MM.1S (cell line): ENCODE results near the gene GAS7.

Experiments
- DNase-seq: peaks from one replicate; pipeline ENCODE4 v3.0.0-alpha.2; 2015
- H2AFZ ChIP-seq: fragments of 300-600 bp; sonication (generic); 2 replicates; pipeline ENCODE4 v1.6.0; 2016; ENCODE audit warnings: antibody characterized with exemption, low read length
- H3F3A ChIP-seq: fragments of 300-600 bp; sonication (generic); 2 replicates; pipeline ENCODE4 v1.6.1; 2016; ENCODE audit warnings: mild to moderate bottlenecking, antibody characterized with exemption, low read length, moderate library complexity, mixed read lengths; ENCODE audit not compliant: insufficient read depth
- H3K27ac ChIP-seq: fragments of 300-600 bp; sonication (generic); 2 replicates; pipeline ENCODE4 v1.5.1; 2016; ENCODE audit warnings: mild to moderate bottlenecking, low read length
- H3K27me3 ChIP-seq: fragments of 300-600 bp; sonication (generic); replicated peaks from 2 replicates; pipeline ENCODE4 v1.6.0; 2016; ENCODE audit warnings: low read length; ENCODE audit not compliant: insufficient read depth
- H3K36me3 ChIP-seq: fragments of 300-600 bp; sonication (generic); replicated peaks from 2 replicates; pipeline ENCODE4 v1.6.1; 2016; ENCODE audit warnings: mild to moderate bottlenecking, low read length, mixed read lengths; ENCODE audit not compliant: insufficient read depth
- H3K4me1 ChIP-seq: fragments of 300-600 bp; sonication (generic); 2 replicates; pipeline ENCODE4 v1.6.1; 2016; ENCODE audit warnings: low read length, mixed read lengths
- H3K4me2 ChIP-seq: fragments of 300-600 bp; sonication (generic); 2 replicates; pipeline ENCODE4 v1.6.0; 2016; ENCODE audit warnings: low read depth, low read length
- H3K4me3 ChIP-seq: fragments of 300-600 bp; sonication (generic); 2 replicates; pipeline ENCODE4 v1.5.1; 2016; ENCODE audit warnings: low read length, mixed read lengths
- H3K79me2 ChIP-seq: fragments of 300-600 bp; sonication (generic); 2 replicates; pipeline ENCODE4 v1.6.1; 2016; ENCODE audit warnings: mixed run types, low read length, mixed read lengths
- H3K9ac ChIP-seq: fragments of 300-600 bp; sonication (generic); 2 replicates; pipeline ENCODE4 v1.6.1; 2016; ENCODE audit warnings: low read length, mixed read lengths
- H3K9me2 ChIP-seq: fragments of 300-600 bp; sonication (generic); replicated peaks from 2 replicates; pipeline ENCODE4 v1.6.1; 2016; ENCODE audit warnings: mild to moderate bottlenecking, low read length, mixed read lengths; ENCODE audit not compliant: insufficient read depth
- H3K9me3 ChIP-seq: fragments of 300-600 bp; sonication (generic); replicated peaks from 2 replicates; pipeline ENCODE4 v1.6.1; 2016; ENCODE audit warnings: mild to moderate bottlenecking, low read length, mixed read lengths; ENCODE audit not compliant: insufficient read depth
- H4K20me1 ChIP-seq: fragments of 300-600 bp; sonication (generic); 2 replicates; pipeline ENCODE4 v1.6.1; 2016; ENCODE audit warnings: mild to moderate bottlenecking, low read length, moderate library complexity, mixed read lengths; ENCODE audit not compliant: insufficient read depth
- CTCF ChIP-seq: fragments of 300-600 bp; sonication (generic); IDR thresholded peaks from 2 replicates; pipeline ENCODE4 v1.5.1; 2016; ENCODE audit warnings: antibody characterized with exemption, low read length, mixed read lengths
- EZH2 ChIP-seq: fragments of 300-600 bp; sonication (generic); optimal IDR thresholded peaks from 2 replicates; pipeline ENCODE3; 2017; ENCODE audit warnings: low read depth, mild to moderate bottlenecking, antibody characterized with exemption, low read length, mixed read lengths
- EZH2phosphoT487 ChIP-seq: fragments of 300-600 bp; sonication (generic); IDR thresholded peaks from 2 replicates; pipeline ENCODE4 v1.6.1; 2018; ENCODE audit warnings: antibody characterized with exemption, low read length

GAS7 gene

DNA sequence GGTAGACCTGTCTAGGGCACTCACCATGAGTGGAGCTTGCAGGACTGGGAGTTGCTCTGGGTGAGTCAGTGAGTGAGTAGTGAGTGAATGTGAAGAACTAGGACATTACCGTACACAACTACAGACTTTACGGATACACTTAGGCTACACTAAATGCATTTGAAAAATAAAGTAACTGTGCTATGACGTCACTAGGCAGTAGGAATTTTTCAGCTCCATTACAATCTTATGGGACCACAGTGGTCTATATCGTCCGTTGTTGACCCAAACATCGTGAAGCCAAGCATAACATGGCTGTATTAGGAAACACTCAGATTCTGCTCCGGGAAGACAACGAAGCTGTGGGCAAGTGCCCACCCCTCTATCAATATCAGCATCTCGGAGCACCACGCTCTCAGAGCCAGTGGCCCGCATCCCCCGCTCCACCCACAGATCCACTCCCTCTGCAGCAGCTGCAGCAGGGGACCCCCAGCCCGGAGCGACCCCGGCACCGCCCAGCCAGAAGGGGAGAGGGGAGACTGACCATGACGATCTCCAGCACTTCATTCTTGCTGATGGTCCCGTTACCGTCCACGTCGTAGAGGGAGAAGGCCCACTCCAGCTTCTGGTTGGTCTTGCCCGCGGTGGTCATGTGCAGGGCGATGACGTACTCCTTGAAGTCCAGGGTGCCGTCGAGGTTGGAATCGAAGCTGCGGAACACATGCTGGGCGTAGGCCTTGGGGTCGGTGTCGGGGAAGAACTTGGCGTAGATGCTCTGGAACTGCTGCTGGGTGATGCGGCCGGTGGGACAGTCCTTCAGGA is 293.9 kb downstream of the GAS7 start:
- Histone ChIP-seq H3K27me3 (peaks cover 17% of the 10 kb centered on the region), H4K20me1 (no peaks in the 10 kb centered on the region), H3K9me3 (no peaks in the 10 kb centered on the region)

GRCh38 chr17:9902120-9902519 is 296.3 kb downstream of the GAS7 start:
- H3K79me2 ChIP-seq, result no peaks in the 10 kb centered on the region

More for the DNA sequence above, 293.9 kb downstream of the GAS7 start:
- no peak overlapping the region for H3K9ac ChIP-seq
- no peak overlapping the region for H2AFZ ChIP-seq
- no peak for DNase-seq
- no peaks in the 10 kb centered on the region for H3K36me3 ChIP-seq
- H3K9me2 ChIP-seq, result no peaks in the 10 kb centered on the region
- H3K79me2 ChIP-seq, result no peaks in the 10 kb centered on the region
- H3K4me1 ChIP-seq, result no peaks in the 10 kb centered on the region
- TF ChIP-seq CTCF (no peak), EZH2phosphoT487 (no peak), EZH2 (no peak)
- H3K27ac ChIP-seq, result no peak overlapping the region
- H3K4me3 ChIP-seq, result no peak overlapping the region
- no peaks in the 10 kb centered on the region for H3F3A ChIP-seq
- no peak overlapping the region for H3K4me2 ChIP-seq

GRCh38 chr17:9900784-9901183 is 297.6 kb downstream of the GAS7 start:
- Histone ChIP-seq H3K27me3 (peaks cover 19% of the 10 kb centered on the region), H3K9me2 (no peaks in the 10 kb centered on the region), H3K4me3 (no peak overlapping the region), H3K4me2 (no peak overlapping the region), H3K36me3 (no peaks in the 10 kb centered on the region), H3K79me2 (no peaks in the 10 kb centered on the region), H3K27ac (no peak overlapping the region), H2AFZ (no peak overlapping the region), H3K9me3 (no peaks in the 10 kb centered on the region), H3K4me1 (no peaks in the 10 kb centered on the region), H4K20me1 (no peaks in the 10 kb centered on the region), H3K9ac (no peak overlapping the region), H3F3A (no peaks in the 10 kb centered on the region)
- no peak for TF ChIP-seq CTCF
- no peak for TF ChIP-seq EZH2phosphoT487
- no peak for TF ChIP-seq EZH2
- DNase-seq, result no peak

More at GRCh38 chr17:9902120-9902519, 296.3 kb downstream of the GAS7 start:
- Histone ChIP-seq H3K9ac (no peak overlapping the region), H4K20me1 (no peaks in the 10 kb centered on the region), H3K4me1 (no peaks in the 10 kb centered on the region), H2AFZ (no peak overlapping the region), H3K4me2 (no peak overlapping the region), H3K27me3 (peaks cover 19% of the 10 kb centered on the region), H3K9me3 (no peaks in the 10 kb centered on the region), H3K27ac (no peak overlapping the region), H3K9me2 (no peaks in the 10 kb centered on the region), H3K4me3 (no peak overlapping the region), H3F3A (no peaks in the 10 kb centered on the region), H3K36me3 (no peaks in the 10 kb centered on the region)
- no peak for TF ChIP-seq EZH2phosphoT487
- TF ChIP-seq CTCF, result no peak
- no peak for TF ChIP-seq EZH2
- no peak for DNase-seq
